Loucy (cell line): ENCODE data around the gene TMEM270.

Source experiments
- EZH2phosphoT487 ChIP-seq: fragments of 200-600 bp; IDR thresholded peaks from 2 replicates; pipeline ENCODE4 v1.6.1; 2018; ENCODE audit warnings: antibody characterized with exemption, mild to moderate bottlenecking, moderate library complexity, borderline replicate concordance
- TF ChIP-seq, protein P1 (sequence below): fragments of 200-600 bp; sonication (generic); conservative IDR thresholded peaks from 2 replicates; pipeline ENCODE4 v1.5.1; 2014; ENCODE audit warnings: mild to moderate bottlenecking, antibody characterized with exemption, low read length

DNA sequence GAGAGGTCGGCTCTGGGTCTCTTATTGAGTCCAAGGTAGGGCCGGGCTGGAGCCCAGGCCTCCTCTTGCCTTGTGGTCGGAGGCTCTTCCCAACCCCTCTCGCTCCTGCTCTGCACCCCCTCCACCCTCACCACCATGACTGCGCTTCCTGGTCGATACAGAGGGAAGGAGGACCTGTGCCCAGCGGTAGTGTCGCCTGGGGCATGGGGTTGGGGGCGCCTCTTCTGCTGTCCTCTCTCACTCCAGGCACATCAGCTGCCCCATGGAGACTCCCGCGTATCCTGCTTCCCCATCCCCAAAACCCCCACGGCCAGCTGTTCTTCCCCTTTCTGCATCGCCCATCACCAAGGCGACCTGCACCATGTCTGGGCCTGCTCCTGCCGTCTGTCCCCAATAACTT lies 44.4 kb downstream of the TMEM270 start:
- TF ChIP-seq, protein P1, sequence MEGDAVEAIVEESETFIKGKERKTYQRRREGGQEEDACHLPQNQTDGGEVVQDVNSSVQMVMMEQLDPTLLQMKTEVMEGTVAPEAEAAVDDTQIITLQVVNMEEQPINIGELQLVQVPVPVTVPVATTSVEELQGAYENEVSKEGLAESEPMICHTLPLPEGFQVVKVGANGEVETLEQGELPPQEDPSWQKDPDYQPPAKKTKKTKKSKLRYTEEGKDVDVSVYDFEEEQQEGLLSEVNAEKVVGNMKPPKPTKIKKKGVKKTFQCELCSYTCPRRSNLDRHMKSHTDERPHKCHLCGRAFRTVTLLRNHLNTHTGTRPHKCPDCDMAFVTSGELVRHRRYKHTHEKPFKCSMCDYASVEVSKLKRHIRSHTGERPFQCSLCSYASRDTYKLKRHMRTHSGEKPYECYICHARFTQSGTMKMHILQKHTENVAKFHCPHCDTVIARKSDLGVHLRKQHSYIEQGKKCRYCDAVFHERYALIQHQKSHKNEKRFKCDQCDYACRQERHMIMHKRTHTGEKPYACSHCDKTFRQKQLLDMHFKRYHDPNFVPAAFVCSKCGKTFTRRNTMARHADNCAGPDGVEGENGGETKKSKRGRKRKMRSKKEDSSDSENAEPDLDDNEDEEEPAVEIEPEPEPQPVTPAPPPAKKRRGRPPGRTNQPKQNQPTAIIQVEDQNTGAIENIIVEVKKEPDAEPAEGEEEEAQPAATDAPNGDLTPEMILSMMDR, result no peak
- TF ChIP-seq EZH2phosphoT487, result no peak
